Breast epithelium (tissue), 3 donors: ENCODE data around the gene CEP126.

Source experiments
- POLR2A ChIP-seq: fragments of 450-650 bp; IDR thresholded peaks from one replicate; pipeline ENCODE4 v1.6.1; 2016; ENCODE audit warnings: antibody characterized with exemption, mild to moderate bottlenecking, moderate library complexity
- POLR2AphosphoS5 ChIP-seq, 3 donors: sonication (generic); formaldehyde crosslinking; IDR thresholded peaks; one replicate each; pipeline ENCODE4 v1.6.1; 2017; ENCODE audit warnings: antibody characterized with exemption in 3 of 3
- TF ChIP-seq, protein P1 (sequence below), 3 donors: fragments of 450-650 bp; IDR thresholded peaks; one replicate each; pipeline ENCODE4 v1.5.1; 2016 to 2017; ENCODE audit warnings: antibody characterized with exemption in 3 of 3, mild to moderate bottlenecking in 3 of 3, moderate library complexity in 3 of 3

DNA sequence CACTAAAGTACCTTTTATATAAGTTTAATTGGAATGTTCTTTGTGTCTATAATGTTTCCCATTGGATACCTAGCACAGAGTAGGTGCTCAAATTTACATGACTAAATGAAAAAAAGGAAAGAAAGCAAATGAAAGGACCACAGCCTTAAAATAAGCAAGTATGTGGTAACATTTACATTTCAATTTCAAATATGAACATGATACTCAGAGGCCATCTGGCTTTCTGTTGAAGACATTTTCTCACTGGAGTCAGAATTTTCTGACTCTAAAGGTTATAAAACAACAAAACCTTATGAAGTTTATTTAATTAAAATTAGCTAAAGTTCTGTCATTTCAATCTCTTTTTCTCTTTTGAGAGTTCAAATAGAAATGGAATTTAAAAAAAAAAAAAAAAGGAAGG is 2.4 kb downstream of the CEP126 start:
- TF ChIP-seq, protein P1, sequence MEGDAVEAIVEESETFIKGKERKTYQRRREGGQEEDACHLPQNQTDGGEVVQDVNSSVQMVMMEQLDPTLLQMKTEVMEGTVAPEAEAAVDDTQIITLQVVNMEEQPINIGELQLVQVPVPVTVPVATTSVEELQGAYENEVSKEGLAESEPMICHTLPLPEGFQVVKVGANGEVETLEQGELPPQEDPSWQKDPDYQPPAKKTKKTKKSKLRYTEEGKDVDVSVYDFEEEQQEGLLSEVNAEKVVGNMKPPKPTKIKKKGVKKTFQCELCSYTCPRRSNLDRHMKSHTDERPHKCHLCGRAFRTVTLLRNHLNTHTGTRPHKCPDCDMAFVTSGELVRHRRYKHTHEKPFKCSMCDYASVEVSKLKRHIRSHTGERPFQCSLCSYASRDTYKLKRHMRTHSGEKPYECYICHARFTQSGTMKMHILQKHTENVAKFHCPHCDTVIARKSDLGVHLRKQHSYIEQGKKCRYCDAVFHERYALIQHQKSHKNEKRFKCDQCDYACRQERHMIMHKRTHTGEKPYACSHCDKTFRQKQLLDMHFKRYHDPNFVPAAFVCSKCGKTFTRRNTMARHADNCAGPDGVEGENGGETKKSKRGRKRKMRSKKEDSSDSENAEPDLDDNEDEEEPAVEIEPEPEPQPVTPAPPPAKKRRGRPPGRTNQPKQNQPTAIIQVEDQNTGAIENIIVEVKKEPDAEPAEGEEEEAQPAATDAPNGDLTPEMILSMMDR (IDR thresholded peaks at IDR 0.05): no peak
- no peak for TF ChIP-seq POLR2AphosphoS5 (IDR thresholded peaks at IDR 0.05)
- no peak for TF ChIP-seq POLR2A
